Panc1 (cell line): ENCODE results near the gene PDZK1. TPM values are rescaled to one million over a fixed set of nuclear protein-coding genes. Genes with fewer than 3 reads are reported as not detected.
A peak's percentile ranks its signal among the peaks of the same experiment; 100 is the strongest.

Source experiments
- ATAC-seq: fragments of 200-7000 bp; cut with Tn5 transposase; 2 replicates; pipeline ENCODE4 v1.9.1; 2020; ENCODE audit warnings: mild to moderate bottlenecking, moderate library complexity
- BruUV-seq: library from RNA; stranded (reverse); fragments of 400-500 nt; replicated peaks from 2 replicates; lab custom pipeline; 2021; lab: Mats Ljungman, UMichigan
- CTCF ChIA-PET: fragments of 300-600 bp; sonication (Branson Sonifier 250); formaldehyde crosslinking; loops from one replicate; lab custom pipeline; 2022; ENCODE audit warnings: antibody characterized with exemption; lab: Charles Lee
- POLR2A ChIA-PET: fragments of 300-600 bp; sonication (Branson Sonifier 250); formaldehyde crosslinking; loops from one replicate; lab custom pipeline; 2022; ENCODE audit warnings: antibody characterized with exemption; lab: Charles Lee
- DNase-seq: peaks from one replicate; pipeline ENCODE4 v3.0.0-alpha.2; 2010; ENCODE audit warnings: low read depth, low spot score
- H3K27ac ChIP-seq: 2 replicates; pipeline ENCODE4 v1.5.1; 2011; ENCODE audit warnings: mild to moderate bottlenecking, low read length, inconsistent platforms
- H3K27me3 ChIP-seq: fragments of 200-500 bp; sonication (Bioruptor generic); 2 replicates; pipeline ENCODE4 v1.6.0; 2014; ENCODE audit warnings: low read length, inconsistent platforms; ENCODE audit not compliant: control insufficient read depth, insufficient read depth
- H3K36me3 ChIP-seq: fragments of 200-500 bp; sonication (Bioruptor generic); 2 replicates; pipeline ENCODE4 v1.5.1; 2014; ENCODE audit warnings: inconsistent platforms, mild to moderate bottlenecking, low read length, moderate library complexity; ENCODE audit not compliant: control insufficient read depth, insufficient read depth
- H3K4me1 ChIP-seq: 2 replicates; pipeline ENCODE4 v1.5.1; 2011; ENCODE audit warnings: inconsistent platforms, mild to moderate bottlenecking, low read length, moderate library complexity; ENCODE audit not compliant: control insufficient read depth, insufficient read depth
- H3K4me3 ChIP-seq, 2 experiments: 2 replicates each; pipeline ENCODE4 v1.5.1; 2011 to 2012; ENCODE audit warnings: low read depth in 2 of 2, low read length in 2 of 2, mild to moderate bottlenecking in 2 of 2, inconsistent platforms in 1 of 2, moderate library complexity in 1 of 2
- H3K9me3 ChIP-seq: fragments of 200-500 bp; sonication (Bioruptor generic); 2 replicates; pipeline ENCODE4 v1.5.1; 2014; ENCODE audit warnings: low read depth, mild to moderate bottlenecking, inconsistent platforms, low read length, moderate library complexity; ENCODE audit not compliant: control insufficient read depth, insufficient read depth
- CTCF ChIP-seq: fragments of 450-650 bp; IDR thresholded peaks from 2 replicates; pipeline ENCODE4 v1.5.1; 2017; ENCODE audit warnings: mild to moderate bottlenecking
- POLR2AphosphoS5 ChIP-seq: IDR thresholded peaks from 2 replicates; pipeline ENCODE4 v1.6.1; 2012; ENCODE audit warnings: mild to moderate bottlenecking, low read depth, low read length, moderate library complexity
- REST ChIP-seq, 2 experiments: IDR thresholded peaks; 2 replicates each; pipeline ENCODE4 v1.6.1; 2011 to 2012; ENCODE audit warnings: low read depth in 2 of 2, control low read depth in 1 of 2, low read length in 1 of 2, mild to moderate bottlenecking in 1 of 2, moderate library complexity in 1 of 2; ENCODE audit not compliant: insufficient read depth in 1 of 2
- SIN3A ChIP-seq: IDR thresholded peaks from 2 replicates; pipeline ENCODE4 v1.6.1; 2012; ENCODE audit warnings: low read depth, mild to moderate bottlenecking, low read length, moderate library complexity, borderline replicate concordance; ENCODE audit not compliant: insufficient read depth
- TCF7L2 ChIP-seq: IDR thresholded peaks from 2 replicates; pipeline ENCODE4 v1.6.1; 2011; ENCODE audit warnings: mild to moderate bottlenecking, low read depth, low read length, inconsistent platforms
- in situ Hi-C: cut with HindIII; loops from 2 replicates; pipeline ENCODE4 v1.10.0; 2016; ENCODE audit warnings: low sequenced_read_pairs, low pct_unique_long_range_greater_than_20kb
- intact Hi-C: fragments of 100-400 bp; cut with micrococcal nuclease; formaldehyde crosslinking; loops from one replicate; pipeline ENCODE4 v1.10.0; 2022; ENCODE audit not compliant: unreplicated experiment
- total RNA-seq: library from RNA; stranded (reverse); gene quantifications from one replicate; pipeline ENCODE4 v1.2.1, GENCODE V29; 2021; ENCODE audit not compliant: unreplicated experiment

Gene PDZK1
- total RNA-seq, 1 experiment from 2014 or later, result 2.3 TPM

DNA sequence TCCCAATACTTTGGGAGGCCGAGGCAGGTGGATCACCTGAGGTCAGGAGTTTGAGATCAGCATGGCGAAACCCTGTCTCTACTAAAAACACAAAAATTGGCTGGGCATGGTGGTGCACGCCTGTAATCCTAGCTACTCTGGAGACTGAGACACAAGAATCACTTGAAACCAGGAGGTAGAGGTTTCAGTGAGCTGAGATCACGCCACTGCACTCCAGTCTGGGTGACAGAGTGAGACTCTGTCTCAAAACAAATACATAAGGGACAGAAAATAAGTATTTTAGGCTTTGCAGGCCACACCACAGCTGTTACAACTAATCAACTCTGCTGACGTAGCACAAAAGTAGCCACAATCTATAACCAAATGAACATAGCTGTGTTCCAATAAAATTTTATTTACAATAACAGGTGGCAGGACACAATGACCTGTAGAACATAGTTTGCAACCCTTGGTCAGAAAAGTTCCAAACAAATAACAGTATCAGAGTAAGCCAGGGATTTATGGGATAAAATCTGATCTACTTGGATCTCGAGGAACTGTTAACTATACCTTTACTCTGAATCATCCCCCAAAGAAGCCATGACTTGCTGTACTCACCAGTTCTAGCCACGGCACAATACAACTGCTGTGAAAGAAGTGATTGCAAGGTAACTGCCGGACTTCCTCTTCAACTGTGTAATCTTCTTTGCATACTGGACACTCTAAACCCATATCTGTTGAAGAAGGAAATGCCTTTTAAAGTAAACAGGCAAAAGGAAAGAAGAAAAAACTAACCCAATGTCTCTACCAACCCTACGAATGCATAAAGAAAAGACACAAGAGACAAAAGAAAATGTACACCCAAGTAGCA lies 40.5 kb upstream of the PDZK1 start:
- Histone ChIP-seq H3K4me3 (no peak overlapping the region), H3K4me1 (no peaks in the 10 kb centered on the region), H3K27me3 (no peaks in the 10 kb centered on the region), H3K9me3 (no peaks in the 10 kb centered on the region), H3K27ac (no peak overlapping the region), H3K36me3 (peaks cover 17% of the 10 kb centered on the region)
- intact Hi-C loops, result no loop called here
- in situ Hi-C loops, result no loop called here
- no peak for ATAC-seq
- ChIA-PET CTCF (no interaction called here), POLR2A (interaction anchor here (0.6 kb wide), 1 partner anchor 290 kb away, joined by 4 read pairs; no protein-coding TSS in a partner anchor)
- TF ChIP-seq CTCF, result no peak
- no peak for TF ChIP-seq POLR2AphosphoS5
- TF ChIP-seq REST (IDR thresholded peaks at IDR 0.05; ENCODE audit: insufficient read depth in 1 of 2, low read depth in 2 of 2, low read length in 1 of 2), result no peak
- no peak for TF ChIP-seq SIN3A
- TF ChIP-seq TCF7L2, result no peak
- no peak for DNase-seq
- BruUV-seq, result no TSS peak

DNA sequence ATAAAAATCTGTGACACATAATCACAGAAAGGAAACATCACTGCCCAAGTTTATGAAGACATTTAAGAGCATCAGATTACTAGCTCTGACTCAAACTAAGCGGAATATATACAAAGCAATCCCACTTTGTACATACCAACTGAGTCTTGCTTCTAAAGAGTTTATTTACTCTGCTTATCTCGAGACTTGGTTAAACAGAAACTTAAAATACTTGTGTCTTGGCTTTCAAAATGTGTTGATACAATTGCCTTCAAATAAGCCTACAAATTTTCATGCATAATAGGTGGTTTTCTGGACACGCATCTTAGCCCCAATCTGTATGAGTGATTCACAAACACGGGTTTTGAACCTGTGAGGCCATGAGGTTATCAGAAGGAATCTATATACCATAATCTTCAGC lies 33.1 kb upstream of the PDZK1 start:
- TF ChIP-seq SIN3A, result no peak
- 0 out of 2 replicates have a peak, but pooled peaks have one; percentile 19 for TF ChIP-seq TCF7L2
- ATAC-seq (no peak; the same call in 1 of the 2 replicates), DNase-seq (no peak)
- in situ Hi-C loops (no loop called here), intact Hi-C loops (no loop called here)
- BruUV-seq, result no TSS peak
- ChIA-PET CTCF (interaction anchor here (1.0 kb wide), 1 partner anchor 34 kb away, joined by 3 read pairs; no protein-coding TSS in a partner anchor), POLR2A (no interaction called here)
- H3K4me1 ChIP-seq, result no peaks in the 10 kb centered on the region
- H3K36me3 ChIP-seq, result peaks cover 3% of the 10 kb centered on the region; the same call in 1 of the 2 replicates
- no peak overlapping the region for H3K4me3 ChIP-seq
- no peaks in the 10 kb centered on the region for H3K9me3 ChIP-seq
- no peak overlapping the region for H3K27ac ChIP-seq
- H3K27me3 ChIP-seq, result no peaks in the 10 kb centered on the region

DNA sequence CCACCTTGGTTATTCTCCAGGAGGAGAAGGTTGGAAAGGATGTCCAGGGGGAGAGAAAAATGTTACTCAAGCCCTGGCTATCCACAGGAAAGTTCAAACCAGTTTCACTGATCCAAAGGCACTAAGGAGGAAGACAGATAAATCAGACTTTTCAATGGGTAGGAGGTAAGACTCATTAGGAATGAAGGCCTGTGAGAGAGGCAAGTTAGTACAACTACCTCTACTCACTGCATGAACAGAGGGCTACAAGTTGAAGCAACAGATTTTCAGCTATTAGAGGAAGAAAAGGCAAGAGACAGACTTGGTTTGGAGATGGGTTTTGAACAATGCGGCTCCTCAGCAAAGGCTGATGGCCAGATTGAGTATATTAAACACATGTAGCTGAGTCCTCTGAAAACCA lies 29.0 kb upstream of the PDZK1 start:
- H3K27me3 ChIP-seq, result no peaks in the 10 kb centered on the region
- DNase-seq (no peak), ATAC-seq (no peak)
- ChIA-PET CTCF (no interaction called here), POLR2A (no interaction called here)
- H3K4me3 ChIP-seq, result no peak overlapping the region
- H3K36me3 ChIP-seq, result no peaks in the 10 kb centered on the region
- no peaks in the 10 kb centered on the region for H3K4me1 ChIP-seq
- H3K9me3 ChIP-seq, result no peaks in the 10 kb centered on the region
- intact Hi-C loops, result no loop called here
- H3K27ac ChIP-seq, result no peak overlapping the region
- in situ Hi-C loops, result no loop called here
- TF ChIP-seq CTCF (no peak), SIN3A (no peak), REST (IDR thresholded peaks at IDR 0.05; ENCODE audit: insufficient read depth in 1 of 2, low read depth in 2 of 2, low read length in 1 of 2) (no peak), TCF7L2 (no peak), POLR2AphosphoS5 (no peak)
- BruUV-seq, result no TSS peak
